Neural crest cell (in vitro differentiated cells): Measurements from ENCODE around the gene ROCK2. TPM values are rescaled to one million over a fixed set of nuclear protein-coding genes. Genes with fewer than 3 reads are reported as not detected.

Experiments
- DNase-seq: peaks from one replicate; pipeline ENCODE4 v3.0.0; 2021; ENCODE audit warnings: low read depth, mixed read lengths, low spot score
- H3K27ac Mint-ChIP-seq: one replicate; pipeline ENCODE4 v1.8.0; 2021; ENCODE audit warnings: mild to moderate bottlenecking, mixed read lengths; ENCODE audit not compliant: unreplicated experiment
- H3K27me3 Mint-ChIP-seq: 2 replicates; pipeline ENCODE4 v1.8.0; 2021; ENCODE audit warnings: low read depth, mild to moderate bottlenecking, mixed read lengths
- H3K36me3 Mint-ChIP-seq: 2 replicates; pipeline ENCODE4 v1.8.0; 2021; ENCODE audit warnings: low read depth, mild to moderate bottlenecking, mixed read lengths
- H3K4me1 Mint-ChIP-seq: 2 replicates; pipeline ENCODE4 v1.8.0; 2021; ENCODE audit warnings: mixed read lengths
- H3K4me3 Mint-ChIP-seq: one replicate; pipeline ENCODE4 v1.8.0; 2021; ENCODE audit warnings: mild to moderate bottlenecking, mixed read lengths
- H3K9me3 Mint-ChIP-seq: 2 replicates; pipeline ENCODE4 v1.8.0; 2021; ENCODE audit warnings: mixed read lengths
- CTCF ChIP-seq: fragments of 200-600 bp; sonication (generic); conservative IDR thresholded peaks from 2 replicates; pipeline ENCODE4 v1.5.0; 2021; ENCODE audit warnings: antibody characterized with exemption, mild to moderate bottlenecking
- total RNA-seq: library from RNA; stranded (reverse); gene quantifications from 2 replicates; pipeline ENCODE4 v1.2.1, GENCODE V29; 2021

The ROCK2 gene
- total RNA-seq, 1 donor from 2014 or later = 47.2 TPM

- Mint-ChIP-seq H3K9me3 (no peaks in the 10 kb centered on the region), H3K27me3 (no peaks in the 10 kb centered on the region), H3K36me3 (no peaks in the 10 kb centered on the region), H3K4me3 (no peak overlapping the region), H3K4me1 (peaks cover 36% of the 10 kb centered on the region), H3K27ac (no peak overlapping the region)
- no peak for DNase-seq
- no peak for TF ChIP-seq CTCF
Observed at GRCh38 chr2:11367170-11367730, 22.8 kb upstream of the ROCK2 start.

DNA sequence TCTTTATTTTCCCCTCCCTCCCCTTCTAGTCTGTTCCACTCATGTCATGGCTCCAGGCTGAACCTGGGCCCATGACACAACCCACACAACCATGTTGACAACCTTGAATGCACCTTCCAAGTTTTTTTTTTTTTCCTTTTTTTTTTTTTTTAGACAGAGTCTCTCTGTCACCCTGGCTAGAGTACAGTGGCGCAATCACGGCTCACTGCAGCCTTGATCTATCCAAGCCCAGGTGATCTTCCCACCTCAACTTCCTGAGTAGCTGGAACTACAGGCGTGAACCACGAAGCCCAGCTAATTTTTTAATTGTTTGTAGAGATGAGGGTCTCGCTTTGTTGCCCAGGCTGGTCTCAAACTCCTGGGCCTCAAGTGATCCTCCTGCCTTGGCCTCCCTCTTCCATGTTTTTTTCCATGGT is 21.9 kb upstream of the ROCK2 start:
- Mint-ChIP-seq H3K9me3 (no peaks in the 10 kb centered on the region), H3K4me3 (no peak overlapping the region), H3K27ac (no peak overlapping the region), H3K4me1 (peaks cover 34% of the 10 kb centered on the region), H3K27me3 (no peaks in the 10 kb centered on the region), H3K36me3 (no peaks in the 10 kb centered on the region)
- no peak for TF ChIP-seq CTCF
- DNase-seq = no peak

DNA sequence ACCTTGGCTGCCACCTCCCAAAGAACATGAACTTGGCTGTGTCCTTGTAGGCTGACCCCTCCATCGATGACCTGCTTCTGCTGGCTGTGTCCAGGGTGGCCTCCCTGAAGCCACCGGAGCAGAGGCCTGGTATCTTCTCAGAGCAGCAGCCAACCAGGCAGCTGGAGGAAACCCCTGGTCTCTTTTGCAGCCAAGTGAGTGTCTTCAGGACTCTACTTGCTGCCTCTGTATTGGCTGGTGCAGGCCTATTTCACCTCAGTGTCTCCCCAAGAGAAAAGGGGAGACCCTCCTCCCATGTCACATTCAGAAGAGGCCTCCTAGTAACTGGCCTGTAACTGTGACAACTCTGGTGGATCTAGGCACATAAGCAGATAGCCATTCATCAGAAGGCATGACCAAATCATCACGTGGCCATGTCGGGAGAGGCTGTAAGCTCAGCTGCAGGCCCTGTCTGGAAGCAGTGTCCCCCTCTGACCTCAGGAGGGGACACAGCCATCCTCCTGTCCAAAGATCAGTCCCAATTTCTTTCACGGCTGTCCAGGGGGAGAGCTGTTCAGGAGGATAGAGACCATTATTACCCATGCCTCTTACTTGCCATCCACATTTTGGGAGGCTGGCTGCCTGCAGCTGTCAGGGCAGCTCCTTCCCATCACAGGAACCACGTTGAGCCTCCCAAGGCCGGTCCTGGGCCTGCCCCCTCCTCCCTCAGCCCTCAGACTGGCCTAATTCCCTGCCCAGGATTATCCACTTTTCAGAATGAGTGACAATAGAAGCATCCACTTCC is 20.9 kb upstream of the ROCK2 start:
- Mint-ChIP-seq H3K27me3 (no peaks in the 10 kb centered on the region), H3K4me1 (peaks cover 34% of the 10 kb centered on the region), H3K9me3 (no peaks in the 10 kb centered on the region), H3K4me3 (no peak overlapping the region), H3K36me3 (no peaks in the 10 kb centered on the region), H3K27ac (no peak overlapping the region)
- DNase-seq = no peak
- TF ChIP-seq CTCF = no peak

- H3K9me3 Mint-ChIP-seq = no peaks in the 10 kb centered on the region
- DNase-seq = no peak
- H3K4me1 Mint-ChIP-seq = peaks cover 37% of the 10 kb centered on the region
- no peak overlapping the region for H3K27ac Mint-ChIP-seq
- H3K36me3 Mint-ChIP-seq = no peaks in the 10 kb centered on the region
- no peak overlapping the region for H3K4me3 Mint-ChIP-seq
- TF ChIP-seq CTCF = no peak
- no peaks in the 10 kb centered on the region for H3K27me3 Mint-ChIP-seq
Observed at GRCh38 chr2:11364565-11364887, 20.1 kb upstream of the ROCK2 start.

GRCh38 chr2:11363868-11364564 is 19.6 kb upstream of the ROCK2 start:
- Mint-ChIP-seq H3K9me3 (no peaks in the 10 kb centered on the region), H3K27ac (peak overlapping the region; percentile 40), H3K4me3 (no peak overlapping the region), H3K36me3 (no peaks in the 10 kb centered on the region), H3K27me3 (no peaks in the 10 kb centered on the region), H3K4me1 (peaks cover 42% of the 10 kb centered on the region)
- no peak for TF ChIP-seq CTCF
- no peak for DNase-seq
